Endothelial cell (in vitro differentiated cells): ENCODE results near the gene NOC2L. TPM values are rescaled to one million over a fixed set of nuclear protein-coding genes. Genes with fewer than 3 reads are reported as not detected.

Source experiments
- DNase-seq: peaks from one replicate; pipeline ENCODE4 v3.0.0; 2021; ENCODE audit warnings: low spot score
- H3K27ac Mint-ChIP-seq: one replicate; pipeline ENCODE4 v1.8.0; 2021; ENCODE audit warnings: mixed read lengths, inconsistent platforms; ENCODE audit not compliant: unreplicated experiment
- H3K27me3 Mint-ChIP-seq: one replicate; pipeline ENCODE4 v1.8.0; 2021; ENCODE audit warnings: mild to moderate bottlenecking, moderate library complexity, mixed read lengths, inconsistent platforms; ENCODE audit not compliant: unreplicated experiment
- H3K36me3 Mint-ChIP-seq: one replicate; pipeline ENCODE4 v1.8.0; 2021; ENCODE audit warnings: mild to moderate bottlenecking, low read depth, mixed read lengths, inconsistent platforms; ENCODE audit not compliant: unreplicated experiment
- H3K4me1 Mint-ChIP-seq: one replicate; pipeline ENCODE4 v1.8.0; 2021; ENCODE audit warnings: mild to moderate bottlenecking, mixed read lengths, inconsistent platforms; ENCODE audit not compliant: unreplicated experiment
- H3K4me3 Mint-ChIP-seq: one replicate; pipeline ENCODE4 v1.8.0; 2021; ENCODE audit warnings: mild to moderate bottlenecking, mixed read lengths, inconsistent platforms; ENCODE audit not compliant: unreplicated experiment
- H3K9me3 Mint-ChIP-seq: one replicate; pipeline ENCODE4 v1.8.0; 2021; ENCODE audit warnings: mixed read lengths, inconsistent platforms; ENCODE audit not compliant: unreplicated experiment
- total RNA-seq: library from RNA; stranded (reverse); fragmentation: NEBNext Ultra II Directional; extraction: Animal tissue kit (Norgen Biotek cat#: 25700); gene quantifications from one replicate; pipeline ENCODE4 v1.2.1, GENCODE V29; 2021; ENCODE audit not compliant: unreplicated experiment
- TF ChIP-seq, protein P1 (sequence below): fragments of 200-600 bp; sonication (generic); IDR thresholded peaks from one replicate; pipeline ENCODE4 v1.5.0; 2021; ENCODE audit warnings: antibody characterized with exemption; ENCODE audit not compliant: unreplicated experiment

Gene NOC2L
- total RNA-seq, 1 donor from 2014 or later: 56.5 TPM

DNA sequence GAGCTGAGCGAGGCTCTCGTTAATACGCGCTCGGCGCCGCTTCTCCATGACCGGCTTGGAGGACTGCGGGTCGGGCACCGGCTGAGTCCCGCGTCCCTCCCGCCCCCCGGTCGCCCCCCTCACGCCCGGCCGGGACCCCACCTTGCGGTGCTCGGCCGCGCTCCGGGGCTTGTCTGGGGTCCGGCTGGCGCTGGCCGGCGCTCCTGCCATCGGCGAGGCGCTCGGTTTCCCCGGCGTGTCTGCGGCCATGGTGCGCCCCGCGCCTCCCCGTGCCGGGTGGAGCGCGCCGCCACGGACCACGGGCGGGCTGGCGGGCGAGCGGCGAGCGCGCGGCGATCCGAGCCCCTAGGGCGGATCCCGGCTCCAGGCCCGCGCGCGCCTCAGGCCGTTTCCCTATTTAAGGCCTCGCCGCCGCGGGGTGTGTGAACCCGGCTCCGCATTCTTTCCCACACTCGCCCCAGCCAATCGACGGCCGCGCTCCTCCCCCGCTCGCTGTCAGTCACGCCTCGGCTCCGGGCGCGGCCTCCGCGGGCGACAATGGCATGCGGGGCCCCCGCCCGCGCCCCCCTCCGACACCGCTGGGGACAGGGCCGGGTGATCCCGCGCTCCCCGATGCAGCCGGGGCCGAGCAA is 40.8 kb upstream of the NOC2L start, which contains the start of gene HES4:
HES4 (minus strand) TSS at position 373 of the 632 bp plus-strand sequence; CDS start at position 249, 124 bp downstream.
- peaks cover 18% of the 10 kb centered on the region for H3K27me3 Mint-ChIP-seq
- H3K4me3 Mint-ChIP-seq: peak within 1 kb of the TSS; percentile 94

DNA sequence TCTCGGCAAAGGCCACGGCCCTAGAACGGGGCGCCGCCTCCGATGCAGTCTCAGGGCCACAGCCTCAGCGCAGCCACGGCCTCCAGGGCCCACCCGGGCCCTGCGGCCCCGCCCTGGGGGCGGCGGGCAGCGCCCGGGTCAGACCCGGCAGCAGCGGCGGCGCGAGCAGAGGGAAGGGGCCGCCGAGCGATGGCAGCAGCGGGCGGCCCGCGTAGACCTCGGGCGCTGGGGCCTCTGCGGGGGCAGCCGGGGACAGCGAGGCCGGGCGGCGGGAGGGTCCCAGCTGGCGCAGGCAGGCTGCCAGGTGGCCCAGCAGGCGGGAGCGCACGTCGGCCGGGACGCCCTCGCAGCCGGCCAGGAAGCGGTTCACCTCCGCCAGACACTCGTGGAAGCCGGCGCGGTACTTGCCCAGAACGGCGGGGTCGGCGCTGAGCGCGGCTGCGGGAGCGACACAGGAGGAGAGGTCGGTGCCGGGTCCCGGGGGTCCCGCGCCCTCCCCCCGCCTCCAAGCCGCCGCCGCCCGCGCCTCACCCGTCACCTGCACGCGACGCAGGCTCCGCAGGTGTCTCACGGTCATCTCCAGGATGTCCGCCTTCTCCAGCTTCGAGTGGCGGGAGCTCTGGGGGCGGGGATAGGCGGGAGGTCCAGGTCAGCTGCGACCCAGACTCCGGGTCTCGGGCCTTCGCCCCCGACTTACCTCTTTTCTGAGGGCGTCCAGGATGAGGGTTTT is 40.1 kb upstream of the NOC2L start:
- H3K4me1 Mint-ChIP-seq: peaks cover 8% of the 10 kb centered on the region
- peak; percentile 39 for DNase-seq
- peaks cover 16% of the 10 kb centered on the region for H3K27me3 Mint-ChIP-seq
- H3K27ac Mint-ChIP-seq: no peak overlapping the region
- TF ChIP-seq, protein P1, sequence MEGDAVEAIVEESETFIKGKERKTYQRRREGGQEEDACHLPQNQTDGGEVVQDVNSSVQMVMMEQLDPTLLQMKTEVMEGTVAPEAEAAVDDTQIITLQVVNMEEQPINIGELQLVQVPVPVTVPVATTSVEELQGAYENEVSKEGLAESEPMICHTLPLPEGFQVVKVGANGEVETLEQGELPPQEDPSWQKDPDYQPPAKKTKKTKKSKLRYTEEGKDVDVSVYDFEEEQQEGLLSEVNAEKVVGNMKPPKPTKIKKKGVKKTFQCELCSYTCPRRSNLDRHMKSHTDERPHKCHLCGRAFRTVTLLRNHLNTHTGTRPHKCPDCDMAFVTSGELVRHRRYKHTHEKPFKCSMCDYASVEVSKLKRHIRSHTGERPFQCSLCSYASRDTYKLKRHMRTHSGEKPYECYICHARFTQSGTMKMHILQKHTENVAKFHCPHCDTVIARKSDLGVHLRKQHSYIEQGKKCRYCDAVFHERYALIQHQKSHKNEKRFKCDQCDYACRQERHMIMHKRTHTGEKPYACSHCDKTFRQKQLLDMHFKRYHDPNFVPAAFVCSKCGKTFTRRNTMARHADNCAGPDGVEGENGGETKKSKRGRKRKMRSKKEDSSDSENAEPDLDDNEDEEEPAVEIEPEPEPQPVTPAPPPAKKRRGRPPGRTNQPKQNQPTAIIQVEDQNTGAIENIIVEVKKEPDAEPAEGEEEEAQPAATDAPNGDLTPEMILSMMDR: no peak
- H3K36me3 Mint-ChIP-seq: peaks cover 9% of the 10 kb centered on the region
- peak overlapping the region; percentile 85 for H3K4me3 Mint-ChIP-seq
- H3K9me3 Mint-ChIP-seq: no peaks in the 10 kb centered on the region

More for the DNA sequence above, 40.8 kb upstream of the NOC2L start, which contains the start of gene HES4:
- H3K27ac Mint-ChIP-seq: peak within 1 kb of the TSS; percentile 96
- peak; percentile 94 for DNase-seq
- H3K36me3 Mint-ChIP-seq: peaks cover 10% of the 10 kb centered on the region
- H3K4me1 Mint-ChIP-seq: peaks cover 14% of the 10 kb centered on the region
- TF ChIP-seq, protein P1: no peak
- H3K9me3 Mint-ChIP-seq: no peaks in the 10 kb centered on the region

DNA sequence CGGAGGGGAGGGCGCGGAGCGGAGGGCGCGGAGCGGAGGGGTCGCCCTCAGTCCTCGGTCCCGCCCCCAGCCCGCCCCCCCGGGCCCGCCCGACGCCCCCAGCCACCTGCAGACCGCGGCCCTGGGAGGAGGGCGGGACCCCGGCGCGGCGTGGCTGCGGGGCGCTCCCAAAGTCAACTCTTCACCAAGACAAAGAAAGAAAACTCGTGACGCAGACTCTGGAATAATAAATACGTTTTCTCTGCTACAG is 39.6 kb upstream of the NOC2L start:
- Mint-ChIP-seq H3K4me3 (no peak overlapping the region), H3K27me3 (peaks cover 16% of the 10 kb centered on the region)

DNA sequence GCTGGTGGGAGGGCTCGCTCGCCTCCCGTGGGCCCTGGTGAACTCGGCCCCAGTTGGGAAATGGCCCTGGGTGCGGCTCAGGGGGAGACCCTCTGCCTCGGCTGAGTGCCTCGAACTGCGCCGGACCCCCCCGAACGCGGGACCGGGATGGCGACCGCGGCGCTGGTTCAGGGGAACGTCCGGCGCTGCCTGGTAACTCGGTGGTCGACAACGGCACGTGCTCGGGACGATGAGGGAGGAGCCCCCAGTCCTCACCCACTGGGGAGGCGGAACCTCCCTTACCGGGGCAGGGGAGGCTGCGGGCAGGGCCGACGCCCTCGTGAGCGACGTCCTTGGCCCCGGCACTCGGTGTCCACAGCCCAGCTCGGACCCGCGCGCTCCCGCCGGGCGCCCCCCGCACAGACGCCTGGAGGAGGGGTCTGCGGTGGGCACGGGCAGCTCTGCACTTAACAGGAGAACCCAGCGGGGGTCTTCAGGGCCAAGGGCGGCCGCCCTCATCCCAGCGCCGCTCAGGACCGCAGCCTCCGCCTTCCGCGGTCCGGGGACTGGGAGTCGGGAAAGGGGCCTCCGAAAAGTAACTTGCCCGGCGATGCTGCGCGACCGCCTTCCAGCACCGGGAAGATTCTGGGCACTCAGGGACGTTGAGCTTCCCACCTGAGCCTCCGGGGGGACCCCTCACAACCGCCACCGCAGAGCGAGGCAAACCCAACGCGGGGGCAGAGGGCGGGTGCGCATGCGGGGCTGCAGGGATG is 39.1 kb upstream of the NOC2L start:
- Mint-ChIP-seq H3K4me1 (peaks cover 5% of the 10 kb centered on the region), H3K36me3 (peaks cover 9% of the 10 kb centered on the region), H3K4me3 (peak overlapping the region; percentile 77), H3K27me3 (peaks cover 16% of the 10 kb centered on the region), H3K9me3 (no peaks in the 10 kb centered on the region), H3K27ac (no peak overlapping the region)
- TF ChIP-seq, protein P1: no peak
- DNase-seq: peak; percentile 30

More for the DNA sequence above, 39.6 kb upstream of the NOC2L start:
- Mint-ChIP-seq H3K4me1 (peaks cover 8% of the 10 kb centered on the region), H3K36me3 (peaks cover 9% of the 10 kb centered on the region), H3K9me3 (no peaks in the 10 kb centered on the region), H3K27ac (no peak overlapping the region)
- TF ChIP-seq, protein P1: no peak
- DNase-seq: no peak

DNA sequence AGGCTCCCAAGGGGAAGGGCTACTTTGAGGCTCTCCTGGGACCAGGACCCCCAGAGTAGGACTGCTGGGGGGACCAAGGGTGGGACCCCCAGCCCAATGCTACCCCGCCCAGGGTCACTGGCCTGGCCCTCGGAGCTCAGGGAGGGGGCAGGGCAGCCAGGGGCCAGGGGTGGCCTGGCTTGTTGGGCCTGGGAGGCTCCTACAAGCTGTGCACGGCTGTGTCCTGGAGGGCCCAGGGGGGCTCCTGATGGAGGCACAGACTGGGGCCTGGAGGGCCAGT is 38.6 kb upstream of the NOC2L start:
- Mint-ChIP-seq H3K27me3 (peaks cover 18% of the 10 kb centered on the region), H3K36me3 (peaks cover 12% of the 10 kb centered on the region), H3K4me1 (peaks cover 3% of the 10 kb centered on the region), H3K27ac (no peak overlapping the region), H3K4me3 (no peak overlapping the region), H3K9me3 (peaks cover 2% of the 10 kb centered on the region)
- TF ChIP-seq, protein P1: no peak
- DNase-seq: peak; percentile 4
